GM10248 (cell line): ENCODE measurements around the gene FSTL4.

Source experiments
- CTCF ChIA-PET: fragments of 300-600 bp; sonication (Branson Sonifier 250); formaldehyde crosslinking; extraction: SDS; loops from one replicate; lab custom pipeline; 2021; ENCODE audit warnings: antibody characterized with exemption; lab: Yijun Ruan, JAX
- POLR2A ChIA-PET: fragments of 350-650 bp; sonication (Branson Sonifier 250); formaldehyde crosslinking; extraction: SDS; loops from one replicate; lab custom pipeline; 2020; ENCODE audit warnings: antibody characterized with exemption; lab: Yijun Ruan, JAX
- DNase-seq: peaks from one replicate; pipeline ENCODE4 v3.0.0; 2012; ENCODE audit errors: extremely low spot score
- CTCF ChIP-seq: IDR thresholded peaks from 2 replicates; pipeline ENCODE4 v1.5.1; 2012; ENCODE audit warnings: mild to moderate bottlenecking, low read depth; ENCODE audit errors: extremely low read depth, missing control alignments, control extremely low read depth

FSTL4 gene

GRCh38 chr5:133438487-133438886 lies 173.9 kb downstream of the FSTL4 start:
- ChIA-PET POLR2A (no interaction called here), CTCF (interaction anchor here (1.6 to 4.1 kb wide), 4 partner anchors 15 to 46 kb away, joined by 3 to 29 read pairs (median 5); no protein-coding TSS in a partner anchor)
- DNase-seq = no peak
- no peak for TF ChIP-seq CTCF

GRCh38 chr5:133434336-133434735 lies 178.0 kb downstream of the FSTL4 start:
- CTCF ChIA-PET = interaction anchor here (5.7 kb wide), 1 partner anchor 11 kb away, joined by 51 read pairs; no protein-coding TSS in a partner anchor
- POLR2A ChIA-PET = no interaction called here
- TF ChIP-seq CTCF = no peak
- DNase-seq = no peak

GRCh38 chr5:133433641-133434040 lies 178.7 kb downstream of the FSTL4 start:
- POLR2A ChIA-PET = no interaction called here
- DNase-seq = no peak
- TF ChIP-seq CTCF = no peak
- CTCF ChIA-PET = interaction anchor here (5.7 kb wide), 1 partner anchor 10 kb away, joined by 51 read pairs; no protein-coding TSS in a partner anchor

GRCh38 chr5:133432956-133433532 lies 179.3 kb downstream of the FSTL4 start:
- ChIA-PET CTCF (interaction anchor here (5.7 kb wide), 1 partner anchor 10 kb away, joined by 51 read pairs; no protein-coding TSS in a partner anchor), POLR2A (no interaction called here)
- no peak for TF ChIP-seq CTCF
- no peak for DNase-seq

- CTCF ChIA-PET = interaction anchor here (5.7 kb wide), 1 partner anchor 8 kb away, joined by 51 read pairs; no protein-coding TSS in a partner anchor
- no peak for DNase-seq
These were observed 180.9 kb downstream of the FSTL4 start for GRCh38 chr5:133431326-133431865.

GRCh38 chr5:133430095-133430494 lies 182.2 kb downstream of the FSTL4 start:
- POLR2A ChIA-PET = no interaction called here

More at GRCh38 chr5:133431326-133431865, 180.9 kb downstream of the FSTL4 start:
- POLR2A ChIA-PET = no interaction called here
- TF ChIP-seq CTCF = no peak

More at GRCh38 chr5:133430095-133430494, 182.2 kb downstream of the FSTL4 start:
- CTCF ChIA-PET = interaction anchor here (1.0 kb wide), 2 partner anchors 14 to 515 kb away, joined by 3 to 4 read pairs; no protein-coding TSS in a partner anchor
- DNase-seq = no peak
- TF ChIP-seq CTCF = no peak
